HG02678 (cell line): Measurements from ENCODE around the gene LACTBL1.
"Not testable (repeated sequence)": the region's sequence is repeated elsewhere in the genome, so short reads cannot be mapped to it uniquely, and the experiment has no call there.

Experiments used
- ATAC-seq: cut with Tn5 transposase; IDR thresholded peaks from one replicate; pipeline ENCODE4 v1.9.1; 2021; ENCODE audit warnings: mild to moderate bottlenecking, moderate library complexity; ENCODE audit not compliant: unreplicated experiment

Gene LACTBL1

GRCh38 chr1:22945171-22945570 is 27.5 kb downstream of the LACTBL1 start:
- ATAC-seq = not testable (repeated sequence)

GRCh38 chr1:22944346-22945055 is 28.2 kb downstream of the LACTBL1 start:
- no peak for ATAC-seq

- no peak for ATAC-seq
Measured at GRCh38 chr1:22941257-22941656, 31.4 kb downstream of the LACTBL1 start.

- no peak for ATAC-seq
Measured at GRCh38 chr1:22936681-22937080, 36.0 kb downstream of the LACTBL1 start.

- ATAC-seq = no peak
Measured at GRCh38 chr1:22935433-22935832, 37.2 kb downstream of the LACTBL1 start.

GRCh38 chr1:22932803-22933470 is 39.7 kb downstream of the LACTBL1 start:
- ATAC-seq = no peak

GRCh38 chr1:22930240-22930912 is 42.3 kb downstream of the LACTBL1 start:
- no peak for ATAC-seq

- no peak for ATAC-seq
Measured at GRCh38 chr1:22925111-22925510, 47.6 kb downstream of the LACTBL1 start.

GRCh38 chr1:22922640-22923039 is 50.0 kb downstream of the LACTBL1 start:
- no peak for ATAC-seq

GRCh38 chr1:22921452-22922126 is 51.1 kb downstream of the LACTBL1 start:
- ATAC-seq = no peak

GRCh38 chr1:22920734-22921451 is 51.8 kb downstream of the LACTBL1 start:
- ATAC-seq = no peak

GRCh38 chr1:22920026-22920733 is 52.5 kb downstream of the LACTBL1 start:
- ATAC-seq = no peak

- ATAC-seq = no peak
Measured at GRCh38 chr1:22919341-22920025, 53.2 kb downstream of the LACTBL1 start.

- no peak for ATAC-seq
Measured at GRCh38 chr1:22918644-22919043, 54.0 kb downstream of the LACTBL1 start.

- no peak for ATAC-seq
Measured at GRCh38 chr1:22917989-22918388, 54.7 kb downstream of the LACTBL1 start.

GRCh38 chr1:22916471-22916820 is 56.2 kb downstream of the LACTBL1 start:
- no peak for ATAC-seq

GRCh38 chr1:22915816-22916470 is 56.7 kb downstream of the LACTBL1 start:
- no peak for ATAC-seq

GRCh38 chr1:22915231-22915630 is 57.4 kb downstream of the LACTBL1 start:
- ATAC-seq = no peak

- ATAC-seq = no peak
Measured at GRCh38 chr1:22914633-22915217, 57.9 kb downstream of the LACTBL1 start.
